HK-2 (cell line): ENCODE data around the gene SHISA4.
"Not testable (repeated sequence)": the region's sequence is repeated elsewhere in the genome, so short reads cannot be mapped to it uniquely, and the experiment has no call there.

ENCODE experiments used
- DNase-seq: peaks from one replicate; pipeline ENCODE4 v3.0.0-alpha.2; 2018; ENCODE audit not compliant: unreplicated experiment

SHISA4 gene, protein sequence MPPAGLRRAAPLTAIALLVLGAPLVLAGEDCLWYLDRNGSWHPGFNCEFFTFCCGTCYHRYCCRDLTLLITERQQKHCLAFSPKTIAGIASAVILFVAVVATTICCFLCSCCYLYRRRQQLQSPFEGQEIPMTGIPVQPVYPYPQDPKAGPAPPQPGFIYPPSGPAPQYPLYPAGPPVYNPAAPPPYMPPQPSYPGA

GRCh38 chr1:201888282-201889089 lies at the start of gene SHISA4:
TSS of gene SHISA4 (plus strand) at chr1:201888898. CDS start at chr1:201888995, 97 bp downstream.
- DNase-seq: peak; percentile 91

DNA sequence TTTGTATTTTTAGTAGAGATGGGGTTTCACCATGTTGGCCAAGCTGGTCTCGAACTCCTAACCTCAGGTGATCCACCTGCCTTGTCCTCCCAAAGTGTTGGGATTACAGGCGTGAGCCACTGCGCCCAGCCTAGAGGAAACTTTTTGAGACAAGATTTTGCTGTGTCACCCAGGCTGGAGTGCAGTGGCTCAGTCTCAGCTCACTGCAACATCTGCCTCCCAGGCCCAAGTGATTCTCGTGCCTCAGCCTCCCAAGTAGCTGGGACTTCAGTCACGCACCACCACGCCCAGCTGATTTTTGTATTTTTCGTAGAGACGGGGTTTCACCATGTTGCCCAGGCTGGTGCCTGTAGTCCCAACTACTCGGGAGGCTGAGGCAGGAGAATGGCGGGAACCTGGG lies 49.6 kb upstream of the SHISA4 start:
- not testable (repeated sequence) for DNase-seq

GRCh38 chr1:201840055-201840454 lies 48.6 kb upstream of the SHISA4 start:
- no peak for DNase-seq

- no peak for DNase-seq
These were observed 48.2 kb upstream of the SHISA4 start for GRCh38 chr1:201840490-201840889.

DNA sequence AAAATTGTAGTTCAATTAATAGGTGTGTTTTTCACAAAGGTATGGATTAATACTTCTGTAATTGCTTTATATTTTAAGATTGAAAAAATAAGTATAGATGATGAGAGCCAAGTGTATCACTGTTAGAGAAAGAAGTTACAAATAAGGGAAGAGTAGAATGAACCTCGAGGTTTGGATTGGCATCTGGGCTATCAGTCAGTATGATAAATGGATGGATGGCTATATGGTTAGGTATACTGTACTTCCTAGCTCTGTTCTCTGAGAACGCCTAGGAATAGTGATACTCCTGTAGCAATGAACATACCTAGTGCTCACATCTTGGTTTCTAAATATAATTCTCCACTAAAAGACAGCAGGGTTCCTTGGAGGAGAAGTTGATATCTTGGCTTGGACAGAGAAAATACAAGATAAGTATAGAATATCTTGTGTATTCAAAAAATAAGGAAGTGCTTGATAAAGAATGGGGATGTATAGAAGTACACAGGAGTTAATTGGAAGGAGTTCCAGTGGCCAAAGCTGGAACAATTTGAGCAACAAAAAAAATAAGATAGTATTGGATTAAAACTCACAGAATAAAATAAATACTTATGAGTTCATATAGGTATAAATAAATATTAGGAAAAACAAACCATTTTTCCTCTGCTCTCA lies 47.3 kb upstream of the SHISA4 start:
- no peak for DNase-seq

- DNase-seq: no peak
These were observed 46.1 kb upstream of the SHISA4 start for GRCh38 chr1:201842472-201843027.

DNA sequence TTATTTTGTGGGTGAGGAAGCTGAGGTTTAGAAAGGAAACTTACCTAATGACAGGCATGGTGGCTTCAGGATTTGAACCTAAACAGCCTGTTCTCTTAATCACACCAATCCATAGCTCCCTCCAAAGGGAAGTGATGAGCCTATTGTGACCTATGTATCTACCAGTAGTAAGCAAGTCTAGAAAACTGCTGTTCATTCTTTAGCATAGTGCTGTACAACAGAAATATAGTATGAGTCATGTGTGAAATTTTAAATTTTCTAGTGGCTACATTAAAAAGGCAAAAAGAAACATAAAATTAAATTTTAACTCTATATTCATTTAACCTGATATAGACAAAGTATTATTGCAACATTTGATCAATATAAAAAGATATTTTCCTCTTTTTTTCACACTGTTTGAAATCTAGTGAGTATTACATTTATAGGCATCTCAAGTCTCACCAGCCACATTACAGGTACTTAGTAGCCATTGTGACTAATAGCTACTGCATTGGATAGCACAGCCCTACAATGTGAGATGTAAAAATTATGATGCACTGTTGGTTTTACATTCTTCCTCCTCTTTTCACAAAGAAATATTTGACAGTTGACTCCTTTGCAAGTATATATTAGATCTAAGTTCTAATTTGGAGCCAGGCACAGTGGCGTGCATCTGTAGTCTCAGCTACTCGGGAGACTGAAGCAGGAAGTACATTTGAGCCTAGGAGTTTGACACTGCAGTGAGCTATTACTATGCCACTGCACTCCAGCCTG lies 43.2 kb upstream of the SHISA4 start:
- DNase-seq: no peak

DNA sequence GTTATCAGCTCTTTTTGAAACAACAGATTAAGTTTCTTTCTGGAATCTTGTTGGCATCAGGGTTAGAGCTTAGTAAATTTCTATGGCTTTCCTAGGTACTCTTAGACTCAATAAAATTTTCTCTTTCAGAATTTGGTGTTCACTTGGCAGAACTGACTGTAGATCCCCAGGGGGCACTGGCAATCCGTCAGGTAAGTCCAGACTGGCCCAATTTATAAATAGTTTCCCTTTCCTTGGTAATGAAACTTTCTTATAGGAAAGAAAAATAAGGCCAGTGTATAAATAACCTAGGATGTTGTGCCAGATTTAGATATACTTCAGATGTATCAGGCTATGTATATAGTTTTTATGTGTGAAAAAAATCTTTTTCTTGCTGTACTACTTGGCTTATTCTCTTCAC lies 41.5 kb upstream of the SHISA4 start:
- DNase-seq: no peak

DNA sequence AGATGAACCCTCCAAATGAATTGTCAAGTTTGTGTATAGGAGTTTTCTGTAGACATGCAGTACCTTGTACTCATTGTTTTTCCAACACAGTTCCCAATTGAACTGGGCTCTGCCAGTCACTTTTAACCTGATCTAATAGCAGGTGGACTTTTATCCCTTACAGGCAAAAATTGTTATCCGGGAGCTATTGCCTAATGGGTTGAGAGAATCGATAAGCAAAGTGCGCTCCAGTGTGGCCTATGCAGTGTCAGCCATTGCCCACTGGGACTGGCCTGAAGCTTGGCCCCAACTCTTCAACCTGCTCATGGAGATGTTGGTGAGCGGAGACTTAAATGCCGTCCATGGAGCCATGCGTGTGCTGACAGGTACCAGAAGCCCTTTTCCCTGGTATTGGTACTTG lies 40.5 kb upstream of the SHISA4 start:
- DNase-seq: no peak

GRCh38 chr1:201849372-201850052 lies 39.2 kb upstream of the SHISA4 start:
- DNase-seq: no peak

- DNase-seq: peak; percentile 50
These were observed 38.7 kb upstream of the SHISA4 start for GRCh38 chr1:201850053-201850397.

DNA sequence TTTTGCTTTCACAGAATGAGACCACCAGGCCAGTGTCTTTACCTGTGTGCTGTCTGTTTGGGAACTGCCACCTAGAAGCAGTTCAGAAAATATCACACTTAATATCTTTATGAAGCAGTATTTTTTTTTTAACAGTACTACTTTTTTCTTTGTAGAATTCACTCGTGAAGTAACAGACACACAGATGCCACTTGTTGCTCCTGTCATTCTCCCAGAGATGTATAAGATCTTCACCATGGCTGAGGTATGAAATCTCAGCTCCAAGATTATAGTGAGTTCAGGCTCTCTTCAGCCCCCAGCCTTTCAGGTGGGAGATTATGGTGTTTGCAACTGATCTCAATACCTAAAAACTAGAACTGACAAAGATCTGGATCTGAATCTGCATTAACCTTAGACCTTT lies 36.7 kb upstream of the SHISA4 start:
- DNase-seq: no peak

GRCh38 chr1:201856722-201857121 lies 32.0 kb upstream of the SHISA4 start:
- not testable (repeated sequence) for DNase-seq

- DNase-seq: no peak
These were observed 29.3 kb upstream of the SHISA4 start for GRCh38 chr1:201859424-201859823.

- DNase-seq: no peak
These were observed 27.2 kb upstream of the SHISA4 start for GRCh38 chr1:201861448-201861847.

DNA sequence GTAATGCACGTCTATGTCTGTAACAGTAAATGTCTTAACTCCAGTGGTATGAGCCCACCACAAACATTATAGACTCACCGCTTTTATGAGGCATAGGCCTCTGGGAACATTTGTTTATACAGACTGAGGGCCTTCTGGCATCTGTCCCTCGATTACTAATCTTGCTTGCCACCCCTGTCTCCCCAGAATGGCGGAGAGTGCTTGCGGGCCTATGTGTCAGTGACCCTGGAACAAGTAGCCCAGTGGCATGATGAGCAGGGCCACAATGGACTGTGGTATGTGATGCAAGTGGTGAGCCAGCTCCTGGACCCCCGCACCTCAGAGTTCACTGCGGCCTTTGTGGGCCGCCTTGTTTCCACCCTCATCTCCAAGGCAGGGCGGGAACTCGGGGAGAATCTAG lies 18.3 kb upstream of the SHISA4 start:
- no peak for DNase-seq

- DNase-seq: no peak
These were observed 14.0 kb upstream of the SHISA4 start for GRCh38 chr1:201874672-201875071.

DNA sequence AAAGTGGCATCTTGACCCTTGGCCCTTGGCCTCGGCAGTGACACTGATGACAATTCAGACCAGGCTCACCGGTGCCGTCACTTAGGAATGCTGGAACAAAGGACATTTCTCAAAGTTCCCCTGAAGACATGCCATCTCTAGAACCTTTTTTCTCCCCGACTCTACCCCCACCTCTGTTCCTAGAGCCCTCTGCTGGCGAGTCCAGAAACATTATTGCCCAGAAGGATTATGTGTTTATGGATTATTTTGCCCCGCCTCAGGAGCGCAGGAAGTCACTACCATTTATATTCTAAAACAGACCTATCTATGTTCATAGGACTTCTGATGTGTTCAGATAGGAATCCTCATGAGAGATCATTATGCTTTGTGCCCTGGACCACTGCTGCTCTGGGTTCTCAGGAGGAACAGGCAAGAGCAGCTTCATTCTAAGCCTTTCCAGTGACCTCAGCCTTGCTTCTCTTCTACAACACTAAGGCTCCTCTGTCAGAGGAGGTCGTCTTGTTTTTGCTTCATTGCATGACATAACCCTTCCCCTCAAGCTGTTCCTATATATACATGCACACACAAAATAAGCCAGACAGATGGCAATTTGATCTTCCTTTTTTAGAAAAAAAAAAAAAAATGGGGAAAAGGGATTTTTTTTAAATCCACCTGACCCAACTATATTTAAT lies 12.4 kb upstream of the SHISA4 start:
- no peak for DNase-seq

DNA sequence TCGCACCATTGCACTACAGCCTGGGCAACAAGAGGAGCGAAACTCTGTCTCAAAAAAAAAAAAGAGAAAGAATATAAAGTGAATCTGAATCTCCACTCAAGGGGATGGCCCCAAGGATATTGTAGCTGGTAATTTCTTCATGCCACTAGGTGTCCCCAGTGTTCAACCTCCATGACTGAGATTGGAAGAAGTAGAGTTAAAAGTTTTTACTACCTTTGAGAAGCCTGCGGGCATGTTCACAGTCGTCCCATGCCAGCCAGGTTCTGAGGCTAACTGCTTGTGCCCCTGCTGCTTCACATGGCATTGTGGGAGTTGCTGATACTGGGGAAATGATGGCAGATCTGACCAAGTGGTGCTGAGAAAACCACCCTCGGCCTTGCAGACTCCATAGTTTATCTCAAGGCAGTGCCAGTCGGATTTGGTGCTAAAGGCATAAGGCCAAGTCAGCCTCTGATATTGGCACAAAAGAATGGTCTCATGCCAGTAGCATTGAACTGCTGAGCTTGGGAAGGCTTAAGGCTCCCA lies 10.8 kb upstream of the SHISA4 start:
- no peak for DNase-seq

GRCh38 chr1:201880928-201881571 lies 7.6 kb upstream of the SHISA4 start:
- DNase-seq: no peak
